Lower lobe of right lung (tissue), 2 donors: ENCODE measurements around the gene ERMN. TPM values are rescaled to one million over a fixed set of nuclear protein-coding genes. Genes with fewer than 3 reads are reported as not detected.

Experiments
- ATAC-seq, 2 donors: fragments of 200-7000 bp; cut with Tn5 transposase; one replicate each; pipeline ENCODE4 v1.9.1; 2020 to 2022; ENCODE audit warnings: mild to moderate bottlenecking in 2 of 2, moderate library complexity in 2 of 2
- DNase-seq: peaks from one replicate; pipeline ENCODE4 v3.0.0-alpha.2; 2020
- H3K27ac ChIP-seq: fragments of 200-600 bp; one replicate; pipeline ENCODE4 v1.8.0; 2022
- H3K27me3 ChIP-seq: fragments of 200-600 bp; one replicate; pipeline ENCODE4 v1.8.0; 2022; ENCODE audit warnings: low read depth
- H3K36me3 ChIP-seq: fragments of 200-600 bp; one replicate; pipeline ENCODE4 v1.8.0; 2022; ENCODE audit warnings: mild to moderate bottlenecking
- H3K4me1 ChIP-seq: fragments of 200-600 bp; one replicate; pipeline ENCODE4 v1.8.0; 2022
- H3K4me3 ChIP-seq: fragments of 200-600 bp; one replicate; pipeline ENCODE4 v1.8.0; 2022; ENCODE audit warnings: mild to moderate bottlenecking
- H3K9me3 ChIP-seq: fragments of 200-600 bp; one replicate; pipeline ENCODE4 v1.8.0; 2022
- intact Hi-C: fragments of 100-400 bp; cut with DNase I; formaldehyde crosslinking; loops from one replicate; pipeline ENCODE4 v1.11.0; 2022
- total RNA-seq: library from RNA; stranded (reverse); fragmentation: NEBNext Ultra II Directional; extraction: Animal tissue kit (Norgen Biotek cat#: 25700); gene quantifications from one replicate; pipeline ENCODE4 v1.2.1, GENCODE V29; 2021
- TF ChIP-seq, protein P1 (sequence below): fragments of 200-600 bp; IDR thresholded peaks from one replicate; pipeline ENCODE4 v1.8.0; 2022; ENCODE audit warnings: antibody characterized with exemption, mild to moderate bottlenecking
- donor health status: DM: no; HTN: yes; CAD: no; lungs with severe emphysema.

The ERMN gene
- total RNA-seq, 1 donor from 2014 or later, result 0.21 TPM

GRCh38 chr2:157327621-157328500 is 2.2 kb upstream of the ERMN start:
- peak; percentile 84 for DNase-seq

GRCh38 chr2:157327200-157327599 is 1.6 kb upstream of the ERMN start:
- H3K4me3 ChIP-seq, result no peak overlapping the region
- no peaks in the 10 kb centered on the region for H3K9me3 ChIP-seq
- no peaks in the 10 kb centered on the region for H3K36me3 ChIP-seq
- DNase-seq (no peak), ATAC-seq (peak in 1 of 2 donors; percentile 13)
- H3K4me1 ChIP-seq, result no peaks in the 10 kb centered on the region
- H3K27me3 ChIP-seq, result no peaks in the 10 kb centered on the region
- intact Hi-C loops, result no loop called here
- TF ChIP-seq, protein P1, sequence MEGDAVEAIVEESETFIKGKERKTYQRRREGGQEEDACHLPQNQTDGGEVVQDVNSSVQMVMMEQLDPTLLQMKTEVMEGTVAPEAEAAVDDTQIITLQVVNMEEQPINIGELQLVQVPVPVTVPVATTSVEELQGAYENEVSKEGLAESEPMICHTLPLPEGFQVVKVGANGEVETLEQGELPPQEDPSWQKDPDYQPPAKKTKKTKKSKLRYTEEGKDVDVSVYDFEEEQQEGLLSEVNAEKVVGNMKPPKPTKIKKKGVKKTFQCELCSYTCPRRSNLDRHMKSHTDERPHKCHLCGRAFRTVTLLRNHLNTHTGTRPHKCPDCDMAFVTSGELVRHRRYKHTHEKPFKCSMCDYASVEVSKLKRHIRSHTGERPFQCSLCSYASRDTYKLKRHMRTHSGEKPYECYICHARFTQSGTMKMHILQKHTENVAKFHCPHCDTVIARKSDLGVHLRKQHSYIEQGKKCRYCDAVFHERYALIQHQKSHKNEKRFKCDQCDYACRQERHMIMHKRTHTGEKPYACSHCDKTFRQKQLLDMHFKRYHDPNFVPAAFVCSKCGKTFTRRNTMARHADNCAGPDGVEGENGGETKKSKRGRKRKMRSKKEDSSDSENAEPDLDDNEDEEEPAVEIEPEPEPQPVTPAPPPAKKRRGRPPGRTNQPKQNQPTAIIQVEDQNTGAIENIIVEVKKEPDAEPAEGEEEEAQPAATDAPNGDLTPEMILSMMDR, result no peak
- no peak overlapping the region for H3K27ac ChIP-seq

More at GRCh38 chr2:157327621-157328500, 2.2 kb upstream of the ERMN start:
- Histone ChIP-seq H3K9me3 (no peaks in the 10 kb centered on the region), H3K27me3 (no peaks in the 10 kb centered on the region), H3K4me3 (no peak overlapping the region), H3K4me1 (no peaks in the 10 kb centered on the region), H3K36me3 (no peaks in the 10 kb centered on the region), H3K27ac (no peak overlapping the region)
- TF ChIP-seq, protein P1, result peak; percentile 91
- intact Hi-C loops, result no loop called here
- ATAC-seq, result peak; percentile 93 to 95

DNA sequence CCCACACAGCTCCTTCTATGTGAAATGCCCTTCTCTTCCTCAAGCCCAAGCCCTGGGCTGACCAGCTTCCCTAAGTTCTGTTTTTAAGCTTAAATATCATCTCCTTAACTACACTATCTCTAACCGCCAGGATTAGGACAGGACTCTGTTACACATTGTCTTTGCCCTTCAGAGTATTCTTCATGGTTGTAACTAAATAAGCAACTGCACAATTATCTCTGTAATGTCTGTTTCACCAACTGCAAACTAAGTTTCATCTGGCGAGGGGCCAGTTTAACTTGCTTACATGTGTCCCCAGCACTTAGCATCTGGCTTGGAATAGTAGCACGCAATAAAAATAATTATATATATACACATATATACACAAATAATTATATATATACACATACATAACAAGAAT is 1.1 kb upstream of the ERMN start:
- intact Hi-C loops, result no loop called here
- Histone ChIP-seq H3K4me3 (no peak overlapping the region), H3K27ac (no peak overlapping the region), H3K36me3 (no peaks in the 10 kb centered on the region), H3K9me3 (no peaks in the 10 kb centered on the region), H3K27me3 (no peaks in the 10 kb centered on the region), H3K4me1 (no peaks in the 10 kb centered on the region)
- TF ChIP-seq, protein P1, result no peak
- no peak for DNase-seq
- no peak for ATAC-seq

DNA sequence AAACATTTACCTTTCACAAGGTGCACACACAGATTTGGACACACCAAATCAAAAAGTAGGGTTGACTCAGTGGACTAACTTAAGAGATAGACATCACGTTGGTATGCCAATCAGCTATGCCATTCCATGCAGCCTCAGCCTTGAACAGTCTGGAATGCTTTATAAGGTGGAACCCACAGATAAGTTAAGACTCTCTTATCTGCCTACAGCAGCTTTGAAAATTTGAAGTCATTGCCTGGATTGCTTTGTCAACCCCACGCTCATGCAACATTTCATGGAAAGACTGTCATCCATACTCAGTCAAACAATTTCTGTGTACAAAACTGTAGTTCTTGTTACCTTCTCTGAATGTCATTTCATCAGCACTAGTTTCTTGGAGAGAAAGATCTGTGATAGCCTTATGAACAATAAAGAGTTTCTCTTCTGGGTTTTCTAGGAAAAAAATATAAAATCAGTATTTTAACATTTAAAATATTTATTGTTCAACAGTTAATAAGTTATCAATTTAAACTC is 1.2 kb downstream of the ERMN start:
- H3K36me3 ChIP-seq, result no peaks in the 10 kb centered on the region
- TF ChIP-seq, protein P1, result no peak
- H3K4me1 ChIP-seq, result no peaks in the 10 kb centered on the region
- no peak for DNase-seq
- H3K27ac ChIP-seq, result no peak overlapping the region
- intact Hi-C loops, result no loop called here
- H3K27me3 ChIP-seq, result no peaks in the 10 kb centered on the region
- no peak for ATAC-seq
- no peak overlapping the region for H3K4me3 ChIP-seq
- no peaks in the 10 kb centered on the region for H3K9me3 ChIP-seq

- TF ChIP-seq, protein P1, result no peak
- DNase-seq (no peak), ATAC-seq (peak in 1 of 2 donors; percentile 11)
- Histone ChIP-seq H3K4me1 (no peaks in the 10 kb centered on the region), H3K9me3 (no peaks in the 10 kb centered on the region), H3K4me3 (no peak overlapping the region), H3K27me3 (no peaks in the 10 kb centered on the region), H3K27ac (no peak overlapping the region), H3K36me3 (no peaks in the 10 kb centered on the region)
- intact Hi-C loops, result no loop called here
Measured at GRCh38 chr2:157322432-157322831, 3.2 kb downstream of the ERMN start.
